HG02870 (cell line): ENCODE results near the gene RNF31.

Experiments
- ATAC-seq: cut with Tn5 transposase; IDR thresholded peaks from one replicate; pipeline ENCODE4 v1.9.1; 2021; ENCODE audit warnings: mild to moderate bottlenecking, moderate library complexity; ENCODE audit not compliant: unreplicated experiment

RNF31 gene

DNA sequence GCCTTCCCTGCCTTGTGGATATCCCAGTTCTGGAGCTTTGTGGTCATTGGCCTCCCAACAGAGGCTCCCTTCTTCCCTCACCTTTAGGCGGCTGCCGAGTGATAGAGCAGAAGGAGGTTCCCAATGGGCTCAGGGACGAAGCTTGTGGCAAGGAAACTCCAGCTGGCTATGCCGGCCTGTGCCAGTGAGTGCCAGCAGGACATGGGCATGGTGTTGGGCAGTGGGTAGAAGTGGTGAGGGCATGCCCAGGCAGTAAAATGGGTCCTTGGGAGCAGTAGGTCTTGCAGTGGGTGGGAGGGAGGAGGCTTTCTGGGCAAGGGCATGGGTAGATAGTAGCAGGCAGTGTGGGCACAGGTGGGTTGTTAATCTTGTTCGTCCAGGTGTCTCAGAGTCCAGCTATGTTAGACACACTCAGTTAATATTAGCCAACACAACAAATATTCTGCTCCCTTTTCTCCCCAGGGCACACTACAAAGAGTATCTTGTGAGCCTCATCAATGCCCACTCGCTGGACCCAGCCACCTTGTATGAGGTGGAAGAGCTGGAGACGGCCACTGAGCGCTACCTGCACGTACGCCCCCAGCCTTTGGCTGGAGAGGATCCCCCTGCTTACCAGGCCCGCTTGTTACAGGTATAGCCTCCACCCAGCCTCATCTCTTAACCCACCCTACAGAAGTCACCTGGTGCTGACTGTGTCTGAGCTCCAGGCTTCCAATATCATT lies 12.6 kb downstream of the RNF31 start:
- no peak for ATAC-seq

DNA sequence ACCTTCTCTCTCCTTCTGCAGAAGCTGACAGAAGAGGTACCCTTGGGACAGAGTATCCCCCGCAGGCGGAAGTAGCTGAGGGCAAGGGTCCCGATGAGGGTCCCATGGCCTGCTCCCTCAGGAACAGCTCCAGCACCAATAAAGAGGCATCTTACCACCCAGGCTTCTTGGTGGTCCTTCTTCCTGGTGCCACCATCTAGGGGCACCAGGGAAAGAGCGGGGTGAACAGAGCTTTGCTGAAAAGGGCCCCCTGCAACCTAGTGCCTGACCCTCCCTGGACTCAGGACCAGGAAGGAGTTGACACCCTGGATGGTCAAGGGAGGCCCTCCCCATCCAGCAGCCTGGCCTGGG lies 13.2 kb downstream of the RNF31 start:
- ATAC-seq: no peak

GRCh38 chr14:24160850-24161804 lies 13.8 kb downstream of the RNF31 start, which contains the start of gene IRF9:
Gene IRF9, plus strand, starts transcription at chr14:24161265. Its CDS starts 880 bp downstream, at chr14:24162145.
- ATAC-seq: peak; percentile 92

- ATAC-seq: no peak
These were observed 14.8 kb downstream of the RNF31 start for GRCh38 chr14:24162093-24162492.

- ATAC-seq: no peak
These were observed 17.3 kb downstream of the RNF31 start for GRCh38 chr14:24164518-24164991.

GRCh38 chr14:24165785-24166184 lies 18.5 kb downstream of the RNF31 start:
- no peak for ATAC-seq

GRCh38 chr14:24167469-24168114 lies 20.3 kb downstream of the RNF31 start:
- no peak for ATAC-seq

GRCh38 chr14:24171422-24172260 lies 24.3 kb downstream of the RNF31 start, which contains the start of gene REC8:
Gene REC8, plus strand, starts transcription at chr14:24172080. Its CDS starts 473 bp downstream, at chr14:24172553.
- ATAC-seq: no peak

DNA sequence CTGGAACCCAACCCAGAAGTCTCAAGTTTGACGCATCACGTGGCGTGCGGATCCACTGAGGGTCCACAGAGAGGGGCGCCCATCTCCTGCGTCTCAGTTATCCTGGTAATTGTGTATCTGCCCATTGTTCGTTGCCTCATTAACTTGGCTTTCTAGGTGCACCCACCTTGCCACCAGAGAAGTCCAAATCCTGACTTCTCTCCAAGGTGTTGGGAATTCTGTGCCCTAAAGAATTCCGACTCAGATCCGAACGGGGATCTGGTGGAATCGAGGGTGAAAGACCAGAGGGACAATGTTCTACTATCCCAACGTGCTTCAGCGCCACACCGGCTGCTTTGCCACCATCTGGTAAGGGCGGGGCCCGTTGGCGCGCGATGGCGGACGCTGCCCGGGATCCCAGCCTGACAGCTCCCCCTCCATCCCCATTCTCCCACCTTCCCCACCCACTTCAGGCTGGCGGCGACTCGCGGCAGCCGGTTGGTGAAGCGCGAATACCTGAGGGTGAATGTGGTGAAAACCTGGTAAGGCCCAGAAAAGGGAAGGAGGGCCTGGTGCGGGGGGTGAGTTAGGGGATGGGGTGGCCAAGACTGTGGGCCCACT lies 25.1 kb downstream of the RNF31 start:
- ATAC-seq: no peak

GRCh38 chr14:24172871-24173281 lies 25.6 kb downstream of the RNF31 start:
- no peak for ATAC-seq

DNA sequence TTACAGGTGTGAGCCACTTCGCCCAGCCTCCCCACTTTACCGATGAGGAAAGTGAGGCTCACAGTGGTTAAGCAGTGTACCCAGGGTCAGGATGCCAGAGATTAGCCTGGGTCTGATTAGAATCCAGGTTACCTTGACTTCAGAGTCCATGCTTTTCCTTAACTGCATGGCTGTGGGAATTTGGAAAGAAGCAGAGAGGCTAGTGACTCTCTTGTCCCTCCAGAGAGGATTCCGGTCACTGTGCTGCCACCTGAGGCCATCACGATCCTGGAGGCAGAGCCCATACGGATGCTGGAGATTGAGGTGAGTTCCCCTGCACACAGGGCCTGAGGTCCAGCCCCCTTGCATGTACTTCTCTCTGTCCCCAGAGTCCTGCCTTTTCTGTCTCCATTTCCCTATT lies 29.3 kb downstream of the RNF31 start:
- no peak for ATAC-seq

DNA sequence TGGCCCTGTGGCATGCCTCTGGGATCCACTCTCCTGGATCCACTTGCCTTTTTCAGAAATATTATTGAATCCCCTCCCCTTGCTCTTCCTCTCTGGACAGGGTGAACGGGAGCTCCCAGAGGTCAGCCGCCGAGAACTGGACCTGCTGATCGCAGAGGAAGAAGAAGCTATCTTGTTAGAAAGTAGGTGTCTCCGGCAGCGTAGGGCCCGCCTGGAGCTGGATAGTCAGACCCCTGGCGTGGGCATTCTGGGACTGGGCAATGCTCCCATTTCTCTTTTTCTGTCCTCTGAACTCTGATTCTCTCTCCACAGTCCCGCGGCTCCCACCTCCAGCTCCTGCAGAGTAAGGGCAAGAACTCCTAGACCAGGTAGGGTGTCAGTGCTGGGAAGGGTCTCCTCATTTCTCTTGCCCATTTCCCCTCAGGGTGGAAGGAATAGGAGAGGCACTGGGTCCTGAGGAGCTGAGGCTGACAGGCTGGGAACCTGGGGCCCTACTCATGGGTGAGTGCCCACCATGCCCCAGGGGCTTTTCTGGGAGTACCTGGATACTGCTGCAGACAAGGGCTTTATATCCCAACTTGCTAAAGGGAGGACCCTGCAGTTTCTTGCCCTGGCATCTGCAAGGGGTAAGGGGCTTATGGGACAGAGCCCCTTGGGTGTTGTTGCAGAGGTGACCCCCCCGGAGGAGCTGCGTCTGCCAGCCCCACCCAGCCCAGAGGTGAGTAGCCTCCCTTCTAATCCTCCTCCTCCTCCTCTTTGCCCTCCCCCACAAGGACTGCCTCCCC lies 29.9 kb downstream of the RNF31 start:
- ATAC-seq: no peak

DNA sequence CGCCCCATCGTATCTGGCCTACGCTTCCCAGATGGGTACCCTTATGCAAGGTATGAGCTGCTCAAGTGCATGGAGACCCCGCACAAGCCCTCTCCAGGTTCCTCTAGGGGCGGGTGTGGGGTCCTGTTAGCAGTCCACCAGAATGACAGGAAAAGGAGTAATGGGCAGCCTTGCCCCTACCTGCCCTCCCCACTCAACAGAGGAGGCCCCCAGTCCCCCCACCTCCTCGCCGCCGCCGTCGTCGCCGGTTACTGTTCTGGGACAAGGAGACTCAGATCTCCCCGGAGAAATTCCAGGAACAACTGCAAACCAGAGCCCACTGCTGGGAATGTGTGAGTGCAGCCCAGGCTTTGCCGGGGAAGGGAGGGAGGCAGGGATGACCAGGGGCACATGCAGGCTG lies 30.6 kb downstream of the RNF31 start:
- ATAC-seq: no peak

- no peak for ATAC-seq
These were observed 31.3 kb downstream of the RNF31 start for GRCh38 chr14:24178399-24179178.

GRCh38 chr14:24179294-24179960 lies 32.1 kb downstream of the RNF31 start:
- ATAC-seq: no peak

GRCh38 chr14:24179961-24180796 lies 32.9 kb downstream of the RNF31 start:
- ATAC-seq: no peak
